Skeletal muscle cell (primary cell): Measurements from ENCODE around the gene LIN28A.

Source experiments
- DNase-seq: peaks from one replicate; pipeline ENCODE4 v3.0.0-alpha.2; 2010; ENCODE audit warnings: low read depth
- H3K4me3 ChIP-seq: 2 replicates; pipeline ENCODE4 v1.5.1; 2011; ENCODE audit warnings: low read depth, mild to moderate bottlenecking, control low read depth, low read length, moderate library complexity

Gene LIN28A

DNA sequence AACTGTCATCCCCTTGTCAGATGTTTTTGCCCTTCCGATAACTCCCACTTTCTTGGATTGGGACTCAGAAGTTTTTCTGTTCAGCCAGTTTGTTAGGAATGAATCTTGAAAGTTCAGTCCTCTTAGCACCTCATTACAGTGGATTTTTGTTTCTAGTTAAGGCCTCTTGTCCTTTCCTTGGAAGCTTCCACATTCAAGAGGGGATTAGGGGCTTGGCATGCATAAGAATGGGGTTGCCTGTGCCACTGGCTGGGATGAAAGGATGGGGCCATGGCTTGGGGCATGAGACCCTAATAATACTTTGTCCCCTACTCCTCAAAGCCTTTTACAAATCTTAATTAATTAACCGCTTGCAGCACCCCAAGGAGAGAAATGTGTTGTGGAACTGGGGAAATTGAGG lies 19.1 kb downstream of the LIN28A start:
- no peak overlapping the region for H3K4me3 ChIP-seq
- no peak for DNase-seq

DNA sequence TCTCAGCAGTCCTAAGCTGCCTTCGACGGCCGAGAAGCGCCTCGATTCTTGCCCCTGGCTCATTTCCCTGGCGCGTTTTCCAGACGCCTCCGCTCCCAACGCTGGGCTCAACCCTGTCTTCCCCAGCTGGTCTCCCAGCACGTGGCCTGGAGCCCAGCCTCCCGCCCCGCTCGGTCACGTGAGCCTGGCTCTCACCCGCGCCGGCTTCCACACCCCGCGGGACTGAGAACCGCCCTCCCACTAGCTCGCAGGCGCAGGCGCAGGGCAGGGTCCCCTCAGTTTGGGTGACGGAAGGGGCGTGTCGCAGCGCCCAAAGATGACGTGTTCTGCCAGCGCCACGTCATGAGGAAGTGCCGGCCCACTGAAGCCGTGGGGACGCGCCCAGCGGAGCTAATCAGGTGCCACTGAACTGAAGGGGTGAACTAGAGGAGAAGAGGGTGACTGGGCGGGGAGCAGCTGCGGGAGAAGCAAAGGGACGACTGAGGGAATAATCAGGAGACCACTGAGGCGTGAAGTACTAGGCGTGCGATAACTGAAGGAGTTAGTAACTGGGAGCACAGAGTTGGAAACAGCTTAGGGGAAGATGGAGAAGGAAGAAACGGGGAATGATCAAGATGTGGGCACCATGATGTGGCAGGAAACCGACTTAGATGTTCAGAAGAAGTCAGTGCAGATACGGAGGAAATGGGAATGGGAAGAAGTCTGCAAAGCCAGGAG lies 21.5 kb downstream of the LIN28A start, which contains the start of gene DHDDS:
DHDDS (plus strand) TSS at position 343 of the 717 bp plus-strand sequence. CDS start 625 bp downstream, outside the sequence.
- H3K4me3 ChIP-seq: peak within 1 kb of the TSS; percentile 61
- DNase-seq: peak; percentile 97

DNA sequence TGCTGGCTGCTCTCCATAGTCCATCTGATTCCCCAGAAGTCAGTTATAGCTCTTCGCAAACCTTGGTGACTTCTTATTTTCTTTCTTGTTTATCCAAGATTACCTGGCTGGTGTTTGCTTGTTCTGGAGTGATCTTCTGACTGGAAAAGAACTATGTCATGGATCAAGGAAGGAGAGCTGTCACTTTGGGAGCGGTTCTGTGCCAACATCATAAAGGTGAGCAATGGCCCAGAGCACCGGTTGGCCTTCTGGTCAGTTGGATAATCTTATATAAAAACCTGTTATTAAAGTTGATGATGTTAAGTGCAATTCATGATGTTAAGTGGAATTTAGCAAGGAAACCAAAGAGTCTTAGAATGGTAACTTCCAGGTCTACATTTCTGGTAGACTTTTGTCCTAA lies 22.2 kb downstream of the LIN28A start:
- H3K4me3 ChIP-seq: peak overlapping the region; percentile 61
- DNase-seq: no peak

DNA sequence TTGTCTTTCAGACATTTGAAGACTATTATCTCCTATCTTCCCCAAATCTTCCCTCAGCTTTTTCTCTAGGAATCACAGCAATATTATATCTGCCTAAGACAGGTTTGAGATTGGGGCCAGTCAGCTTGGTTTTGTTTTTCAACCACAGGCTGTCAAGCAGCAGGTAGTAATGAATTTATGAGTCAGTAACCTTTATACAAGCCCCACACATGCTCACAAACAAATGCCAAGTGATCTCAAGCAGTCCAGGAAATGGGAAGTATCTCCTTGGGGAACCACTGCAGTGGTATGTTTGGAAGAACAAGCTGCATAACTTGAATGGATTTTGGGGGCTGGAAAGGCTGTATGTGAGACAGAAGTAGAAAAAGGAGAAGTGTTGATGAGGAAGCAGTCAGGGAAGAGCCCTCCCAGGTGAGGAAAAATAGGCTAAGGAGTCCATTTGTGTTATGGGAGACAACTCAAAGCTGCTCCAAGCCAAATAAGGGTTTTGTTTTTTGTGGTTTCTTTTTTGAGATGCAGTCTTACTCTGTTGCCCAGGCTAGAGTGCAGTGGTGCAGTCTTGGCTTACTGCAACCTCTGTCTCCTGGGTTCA lies 23.6 kb downstream of the LIN28A start:
- DNase-seq: no peak
- no peak overlapping the region for H3K4me3 ChIP-seq

DNA sequence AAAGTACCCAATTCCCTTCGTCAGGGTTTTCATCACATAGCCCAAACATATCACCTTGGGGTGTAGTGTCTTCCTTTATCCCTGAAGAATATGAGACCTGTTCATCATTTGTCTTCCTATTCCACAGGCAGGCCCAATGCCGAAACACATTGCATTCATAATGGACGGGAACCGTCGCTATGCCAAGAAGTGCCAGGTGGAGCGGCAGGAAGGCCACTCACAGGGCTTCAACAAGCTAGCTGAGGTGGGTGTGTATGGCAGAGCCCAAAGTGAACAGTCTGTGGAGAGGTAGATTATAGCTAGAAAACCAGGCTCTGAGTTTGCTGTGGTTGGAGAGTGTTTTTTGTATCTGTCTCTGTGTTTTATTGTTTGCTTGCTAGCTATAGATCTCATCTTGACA lies 27.4 kb downstream of the LIN28A start:
- H3K4me3 ChIP-seq: no peak overlapping the region
- DNase-seq: no peak

DNA sequence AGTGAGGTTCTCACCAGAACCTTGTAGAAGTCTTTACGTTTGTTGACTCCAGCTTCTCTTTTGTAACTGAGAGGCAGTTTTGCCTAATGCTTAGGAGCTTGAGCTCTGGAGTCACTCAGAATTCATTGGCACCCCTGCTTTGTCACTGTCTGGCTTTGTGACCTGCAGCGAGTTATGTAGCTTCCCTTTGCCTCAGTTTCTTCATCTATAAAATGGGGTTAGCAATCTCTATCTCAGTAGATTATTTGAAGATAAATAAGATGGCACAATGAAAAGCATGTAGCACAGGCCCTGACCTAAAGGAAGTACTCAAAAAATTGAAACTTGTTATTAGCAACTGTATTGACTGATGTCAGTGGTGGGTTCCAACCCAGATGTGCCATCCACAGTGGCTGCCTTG lies 29.6 kb downstream of the LIN28A start:
- no peak for DNase-seq
- H3K4me3 ChIP-seq: no peak overlapping the region

DNA sequence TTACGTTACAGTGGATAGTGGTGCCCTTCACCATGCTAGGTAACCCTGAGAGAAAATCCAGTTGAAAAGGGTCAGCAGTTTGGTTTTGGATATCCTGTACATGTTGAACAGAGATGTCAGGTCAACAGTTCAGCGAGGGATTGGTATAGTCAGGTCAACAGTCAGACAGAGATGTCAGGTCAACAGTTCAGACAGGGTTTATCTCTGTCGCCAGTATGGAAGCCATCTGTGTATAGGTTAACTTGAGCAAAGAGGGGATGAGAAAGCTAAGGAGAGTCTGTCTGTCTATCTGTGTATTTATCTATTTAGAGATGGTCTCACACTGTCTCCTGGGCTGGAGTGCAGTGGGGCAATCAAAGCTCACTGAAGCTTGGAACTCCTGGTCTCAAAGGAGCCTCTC lies 39.3 kb downstream of the LIN28A start:
- H3K4me3 ChIP-seq: no peak overlapping the region
- DNase-seq: no peak

DNA sequence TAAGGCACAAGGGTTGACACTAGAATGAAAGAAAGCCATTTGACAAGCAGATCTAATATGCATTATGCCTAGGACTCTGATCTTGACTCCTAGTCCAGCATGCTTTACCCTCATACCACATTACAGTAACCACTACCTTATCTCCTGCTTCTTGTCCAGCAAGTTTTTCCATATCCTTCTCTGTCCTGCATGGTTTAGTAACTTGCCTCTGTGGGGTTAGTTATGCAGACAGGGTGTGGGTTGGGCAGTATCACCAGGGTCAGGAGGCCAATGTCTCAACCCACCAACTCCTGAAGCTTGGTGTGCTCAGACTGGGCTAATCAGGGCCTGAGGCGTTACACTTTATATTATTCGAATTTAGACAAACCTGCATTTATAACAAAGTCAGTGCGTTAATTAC lies 40.3 kb downstream of the LIN28A start:
- no peak for DNase-seq
- no peak overlapping the region for H3K4me3 ChIP-seq

DNA sequence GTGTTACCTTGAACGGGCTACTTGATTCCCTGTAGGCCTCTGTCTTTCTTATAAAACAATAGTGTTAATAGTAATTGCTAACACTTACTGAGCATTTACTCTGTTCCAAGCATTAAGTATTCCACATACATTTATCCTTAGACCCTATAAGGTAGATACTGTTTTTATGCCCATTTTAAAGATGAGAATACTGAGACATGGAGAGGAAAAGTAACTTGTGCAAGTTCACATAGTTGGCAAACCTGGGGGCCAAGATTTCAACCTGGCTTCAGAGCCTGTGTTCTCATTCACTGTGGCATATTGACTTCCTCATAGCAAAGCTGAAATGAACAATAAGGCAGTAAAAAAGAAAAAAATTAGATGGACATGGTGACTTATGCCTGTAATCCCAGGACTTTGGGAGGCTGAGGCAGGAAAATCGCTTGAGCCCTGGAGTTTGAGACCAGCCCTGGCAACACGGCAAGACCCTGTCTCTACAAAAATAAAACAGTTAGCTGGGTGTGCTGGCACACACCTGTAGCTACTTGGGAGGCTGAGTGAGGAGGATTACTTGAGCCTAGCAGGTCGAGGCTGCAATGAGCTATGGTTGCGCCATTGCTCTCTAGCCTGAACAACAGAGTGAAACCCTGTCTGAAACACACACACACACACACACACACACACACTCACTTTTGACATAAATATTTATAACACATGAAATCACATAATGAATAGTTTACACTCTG lies 42.0 kb downstream of the LIN28A start:
- no peak for DNase-seq
- no peak overlapping the region for H3K4me3 ChIP-seq

DNA sequence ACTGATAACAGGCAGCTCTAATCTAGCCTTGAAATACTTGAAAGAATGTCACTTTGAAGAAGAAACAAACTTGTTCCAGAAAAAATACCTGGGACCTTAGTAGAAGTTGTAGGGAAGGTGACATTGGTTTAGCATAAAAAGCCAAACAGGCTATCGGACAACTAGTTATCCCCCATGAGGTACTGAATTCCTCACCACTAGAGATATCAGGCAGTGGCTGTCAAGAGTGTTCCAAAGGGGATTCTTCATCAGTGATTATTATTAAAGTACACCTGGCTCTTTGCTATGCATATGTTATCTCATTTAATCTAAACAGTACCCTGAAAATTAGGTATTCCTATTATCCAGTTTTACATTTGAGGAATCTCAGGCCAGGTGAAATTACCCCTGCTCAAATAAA lies 48.5 kb downstream of the LIN28A start:
- DNase-seq: no peak
- no peak overlapping the region for H3K4me3 ChIP-seq

DNA sequence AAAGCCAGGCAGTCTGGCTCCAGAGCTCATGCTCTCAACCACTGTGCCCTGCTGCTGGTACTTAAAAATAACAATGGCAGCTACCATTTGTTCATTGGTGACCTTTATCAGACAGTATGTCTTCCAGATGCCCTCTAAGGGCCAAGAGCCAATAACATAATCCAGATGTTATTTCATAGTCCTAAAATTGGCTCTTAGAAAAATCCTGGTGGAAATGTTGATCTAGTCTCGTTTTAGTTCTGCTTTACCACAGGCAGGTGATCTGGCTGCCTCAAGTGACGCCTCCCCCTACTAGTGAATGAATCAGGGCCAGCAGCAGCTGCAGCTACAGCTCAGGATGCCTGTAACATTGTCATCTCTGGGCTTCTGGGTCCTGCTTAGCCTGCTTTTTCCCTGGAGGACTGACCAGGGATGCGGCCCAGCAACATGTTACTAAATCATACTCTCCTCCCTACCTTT lies 49.0 kb downstream of the LIN28A start:
- DNase-seq: no peak
- no peak overlapping the region for H3K4me3 ChIP-seq

DNA sequence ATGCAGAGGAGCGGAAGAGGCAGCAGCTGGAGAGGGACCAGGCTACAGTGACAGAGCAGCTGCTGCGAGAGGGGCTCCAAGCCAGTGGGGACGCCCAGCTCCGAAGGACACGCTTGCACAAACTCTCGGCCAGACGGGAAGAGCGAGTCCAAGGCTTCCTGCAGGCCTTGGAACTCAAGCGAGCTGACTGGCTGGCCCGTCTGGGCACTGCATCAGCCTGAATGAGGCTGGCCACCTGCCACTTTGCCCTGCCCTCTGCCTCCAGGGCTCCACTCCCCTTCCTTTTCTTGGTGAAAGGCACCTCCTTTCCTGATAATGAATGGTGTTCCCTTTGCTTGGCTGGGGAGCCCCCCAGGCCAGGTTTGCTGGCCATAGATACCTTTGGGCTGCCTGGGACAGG lies 58.3 kb downstream of the LIN28A start:
- DNase-seq: no peak

DNA sequence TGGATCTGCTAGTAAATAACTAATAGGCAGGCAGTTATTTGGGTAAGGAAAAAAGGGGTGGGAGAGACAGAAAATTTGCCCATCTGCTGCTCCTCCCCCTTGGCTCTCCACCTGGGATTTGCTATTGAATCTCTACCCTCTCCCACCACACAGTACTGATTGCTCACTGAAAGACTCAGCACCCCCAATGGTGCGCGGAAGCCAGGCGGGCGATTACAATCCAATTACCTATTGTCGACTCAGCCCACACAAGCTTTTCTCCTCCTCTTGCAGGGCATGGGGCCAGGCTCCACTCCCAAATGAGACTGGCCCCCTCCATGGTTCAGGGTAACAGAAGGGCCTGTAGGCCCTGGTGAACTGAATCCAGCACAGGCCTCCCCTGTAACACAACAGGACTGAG lies 58.9 kb downstream of the LIN28A start:
- DNase-seq: no peak
- H3K4me3 ChIP-seq: no peak overlapping the region

More for the DNA sequence above, 58.3 kb downstream of the LIN28A start:
- no peak overlapping the region for H3K4me3 ChIP-seq

DNA sequence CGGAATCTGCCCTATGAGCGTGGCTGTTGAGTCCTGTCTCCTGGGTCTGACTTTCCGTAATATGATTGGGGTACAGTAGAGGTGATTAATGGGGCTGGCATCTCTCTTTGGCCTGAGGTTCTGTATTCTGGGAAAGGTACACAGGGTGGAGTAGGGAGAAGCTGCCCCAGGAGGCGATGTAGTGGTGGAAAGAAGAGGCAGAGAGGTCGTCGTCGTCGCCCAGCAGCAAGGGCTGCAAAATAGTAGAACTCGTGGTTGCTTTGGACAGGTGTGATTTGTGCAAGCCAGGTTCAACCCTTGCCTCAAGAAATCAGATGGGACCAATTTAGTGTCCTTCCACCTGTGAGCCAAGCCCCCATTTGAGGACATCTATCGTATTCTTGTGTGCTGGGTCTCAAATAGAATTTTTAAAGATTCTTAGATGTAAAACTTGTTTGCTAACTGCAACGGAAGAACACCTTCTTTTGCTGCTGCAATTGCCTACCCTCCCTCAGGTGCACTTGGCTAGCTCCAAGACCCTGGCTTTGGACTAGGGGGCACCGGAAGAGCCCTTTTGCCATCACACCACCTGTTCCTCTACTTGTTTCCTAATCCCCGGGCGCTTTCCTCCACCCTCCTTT lies 60.4 kb downstream of the LIN28A start:
- H3K4me3 ChIP-seq: peak overlapping the region; percentile 74
- DNase-seq: no peak

DNA sequence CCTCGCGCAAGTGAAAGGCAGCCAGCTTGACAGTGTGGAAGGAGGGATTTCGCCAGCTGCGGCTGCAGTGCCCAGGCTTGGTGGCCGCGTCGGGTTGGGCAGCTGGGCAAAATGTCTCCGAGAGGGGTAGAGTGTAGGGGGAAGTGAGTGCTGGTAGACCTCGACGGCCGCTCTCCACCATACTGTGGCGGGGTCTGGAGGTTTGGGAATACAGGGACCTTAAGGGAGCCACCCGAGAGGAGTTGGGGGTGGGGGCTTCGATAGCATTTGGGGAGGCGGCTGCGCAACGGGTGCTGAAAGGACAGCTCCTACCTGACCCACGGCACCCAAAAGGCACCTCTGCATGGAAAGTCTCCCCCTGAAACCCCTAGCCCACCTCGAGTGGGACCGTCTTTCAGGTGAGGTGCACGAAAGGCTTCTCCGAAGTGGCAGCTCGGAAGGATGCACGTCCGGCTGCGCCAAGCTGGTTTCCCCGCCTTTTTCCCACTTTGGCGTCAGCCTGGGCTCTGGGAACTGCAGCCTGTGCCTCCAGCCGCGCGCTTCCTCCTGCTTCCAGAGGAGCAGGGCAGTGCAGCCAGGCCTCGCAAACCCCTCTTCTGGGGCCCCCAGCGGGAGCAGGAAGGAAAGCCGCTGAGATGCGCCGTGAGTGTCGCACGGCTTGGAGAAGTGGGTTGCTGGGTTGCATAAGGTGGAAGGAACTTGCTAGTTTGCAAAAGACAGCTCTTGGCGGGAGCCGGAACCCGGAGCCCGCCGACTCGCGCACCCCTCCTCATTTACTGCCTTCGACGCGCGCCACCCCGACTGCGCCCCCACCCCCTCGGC lies 61.1 kb downstream of the LIN28A start:
- DNase-seq: peak; percentile 43
- peak overlapping the region; percentile 74 for H3K4me3 ChIP-seq

DNA sequence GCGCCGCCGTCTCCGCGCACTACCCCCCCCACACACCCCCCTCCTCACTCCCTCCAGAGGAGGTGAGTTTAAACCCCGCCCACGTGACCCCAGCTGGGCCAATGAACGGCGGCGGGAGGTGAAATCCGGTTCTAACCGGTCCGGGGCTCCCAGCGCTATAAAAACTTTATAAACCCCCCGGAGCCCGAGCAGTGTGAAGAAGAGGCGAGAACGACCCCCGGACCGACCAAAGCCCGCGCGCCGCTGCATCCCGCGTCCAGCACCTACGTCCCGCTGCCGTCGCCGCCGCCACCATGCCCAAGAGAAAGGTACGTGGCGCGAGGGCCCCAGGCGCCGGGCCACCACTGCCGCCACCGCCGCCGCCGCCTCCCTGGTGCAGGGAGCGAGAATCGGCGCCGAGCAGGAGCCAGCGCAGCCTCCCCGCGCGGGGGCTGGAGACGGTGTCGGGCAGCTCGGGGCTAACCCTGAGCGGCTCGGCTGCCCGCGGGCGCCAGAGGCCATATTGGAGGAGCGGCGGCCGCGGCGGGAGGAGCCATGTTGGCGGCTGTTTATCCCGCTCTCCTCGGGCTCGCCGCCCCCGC lies 61.8 kb downstream of the LIN28A start, which contains the start of gene HMGN2:
HMGN2 (plus strand) TSS at position 121 of the 581 bp plus-strand sequence; CDS start at position 294, 173 bp downstream.
- peak; percentile 55 for DNase-seq
- peak within 1 kb of the TSS; percentile 74 for H3K4me3 ChIP-seq

DNA sequence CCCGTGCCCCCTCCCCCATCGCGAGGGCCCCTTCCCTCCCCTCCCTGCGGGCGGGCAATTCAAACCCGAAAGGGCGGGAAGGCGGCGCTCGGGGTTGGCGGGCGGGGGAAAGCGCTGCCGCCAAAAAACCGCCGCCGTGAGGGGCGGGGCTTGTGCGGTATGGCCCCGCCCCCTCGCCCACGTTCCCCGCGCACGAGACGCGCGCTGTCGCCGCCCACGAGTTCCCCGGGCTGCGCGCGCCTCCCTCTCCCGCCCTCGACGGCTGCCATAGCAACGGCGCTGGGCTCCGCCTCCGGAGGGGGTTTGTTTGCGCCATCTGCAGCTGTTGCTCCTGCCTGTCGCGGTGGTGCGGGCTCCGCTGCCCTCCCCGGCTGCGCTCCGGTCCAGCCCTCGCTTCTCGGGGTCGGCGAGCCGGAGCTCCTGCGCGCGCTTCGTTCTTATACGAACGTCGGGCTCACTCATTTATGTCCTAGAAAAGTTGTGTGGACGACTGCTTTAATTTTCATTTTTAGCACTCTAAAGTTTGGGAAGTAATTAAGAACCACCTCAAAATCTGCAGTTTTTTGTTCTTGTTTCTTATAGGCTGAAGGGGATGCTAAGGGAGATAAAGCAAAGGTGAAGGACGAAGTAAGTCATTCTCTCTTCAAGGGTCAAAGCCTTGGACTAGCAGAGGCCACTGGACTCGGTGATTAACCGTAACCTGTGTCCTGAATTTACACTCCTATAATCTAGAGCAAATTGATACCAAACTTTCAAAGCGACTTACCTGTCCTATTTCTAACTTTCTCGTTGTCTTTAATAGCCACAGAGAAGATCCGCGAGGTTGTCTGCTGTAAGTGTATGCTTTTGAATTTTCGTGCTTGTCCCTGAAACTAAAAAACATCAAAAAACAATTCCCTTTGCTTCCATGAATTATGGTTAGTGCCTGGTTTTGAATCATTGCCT lies 62.6 kb downstream of the LIN28A start:
- DNase-seq: peak; percentile 80

DNA sequence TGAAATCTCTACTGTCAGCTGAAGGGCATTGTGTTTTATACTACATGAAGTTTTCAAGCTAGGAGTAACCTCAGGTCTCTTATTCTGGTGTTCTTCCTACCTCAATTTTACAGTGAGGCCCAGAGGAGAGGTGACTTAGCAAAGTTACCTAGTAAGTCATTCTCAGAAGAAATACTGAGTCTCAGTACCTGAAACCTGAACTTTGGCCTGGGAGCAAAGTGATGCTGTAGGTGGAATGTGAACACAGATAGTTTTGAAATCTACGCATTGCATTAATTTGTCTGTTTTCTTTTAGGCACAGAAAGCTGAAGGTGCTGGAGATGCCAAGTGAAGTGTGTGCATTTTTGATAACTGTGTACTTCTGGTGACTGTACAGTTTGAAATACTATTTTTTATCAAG lies 64.2 kb downstream of the LIN28A start:
- no peak for DNase-seq
- H3K4me3 ChIP-seq: no peak overlapping the region

More for the DNA sequence above, 62.6 kb downstream of the LIN28A start:
- peak overlapping the region; percentile 74 for H3K4me3 ChIP-seq
